ENCODE measurements around the gene CORO1C. TPM values are rescaled to one million over a fixed set of nuclear protein-coding genes. Genes with fewer than 3 reads are reported as not detected.

Gene CORO1C
- total RNA-seq, 1 donor, result 261 TPM

- peaks cover 47% of the 10 kb centered on the region for H3K36me3 ChIP-seq (ENCODE audit: insufficient read depth, low read length)
- TF ChIP-seq CTCF (IDR thresholded peaks at IDR 0.05; ENCODE audit: extremely low read depth, low read depth, low read length), result no peak
- no peak for DNase-seq (ENCODE audit: insufficient read length, low spot score, missing footprints)
- H2AFZ ChIP-seq (ENCODE audit: low read length), result no peak overlapping the region
- H3K79me2 ChIP-seq (ENCODE audit: insufficient read depth, low read length), result peaks cover 97% of the 10 kb centered on the region
- H3K27me3 ChIP-seq (ENCODE audit: insufficient read depth, low read length), result no peaks in the 10 kb centered on the region
- H3K27ac ChIP-seq (ENCODE audit: low read depth, low read length), result no peak overlapping the region
- H4K20me1 ChIP-seq (ENCODE audit: insufficient read depth, low read length), result peaks cover 16% of the 10 kb centered on the region
- no peak overlapping the region for H3K4me2 ChIP-seq (ENCODE audit: insufficient read depth, low read length)
- H3K4me3 ChIP-seq (ENCODE audit: insufficient read depth, low read length), result no peak overlapping the region
- H3K9me3 ChIP-seq (ENCODE audit: low read depth, low read length), result no peaks in the 10 kb centered on the region
- H3K4me1 ChIP-seq (ENCODE audit: insufficient read depth, low read length), result peaks cover 43% of the 10 kb centered on the region
Measured at GRCh38 chr12:108671110-108671509, 60.2 kb downstream of the CORO1C start.

GRCh38 chr12:108670066-108670631, 61.2 kb downstream of the CORO1C start:
- peak overlapping the region; percentile 25 for H3K27ac ChIP-seq (ENCODE audit: low read depth, low read length)

GRCh38 chr12:108668542-108668941, 62.8 kb downstream of the CORO1C start:
- Histone ChIP-seq H3K27ac (ENCODE audit: low read depth, low read length) (peak overlapping the region; percentile 71), H2AFZ (ENCODE audit: low read length) (no peak overlapping the region), H3K9me3 (ENCODE audit: low read depth, low read length) (no peaks in the 10 kb centered on the region), H4K20me1 (ENCODE audit: insufficient read depth, low read length) (peaks cover 27% of the 10 kb centered on the region), H3K4me1 (ENCODE audit: insufficient read depth, low read length) (peaks cover 64% of the 10 kb centered on the region), H3K27me3 (ENCODE audit: insufficient read depth, low read length) (no peaks in the 10 kb centered on the region), H3K4me3 (ENCODE audit: insufficient read depth, low read length) (no peak overlapping the region), H3K79me2 (ENCODE audit: insufficient read depth, low read length) (peaks cover 96% of the 10 kb centered on the region), H3K36me3 (ENCODE audit: insufficient read depth, low read length) (peaks cover 29% of the 10 kb centered on the region), H3K4me2 (ENCODE audit: insufficient read depth, low read length) (peak overlapping the region; percentile 17)
- DNase-seq (ENCODE audit: insufficient read length, low spot score, missing footprints), result no peak
- no peak for TF ChIP-seq CTCF (IDR thresholded peaks at IDR 0.05; ENCODE audit: extremely low read depth, low read depth, low read length)

More at GRCh38 chr12:108670066-108670631, 61.2 kb downstream of the CORO1C start:
- Histone ChIP-seq H3K9me3 (ENCODE audit: low read depth, low read length) (no peaks in the 10 kb centered on the region), H3K27me3 (ENCODE audit: insufficient read depth, low read length) (no peaks in the 10 kb centered on the region), H3K79me2 (ENCODE audit: insufficient read depth, low read length) (peaks cover 97% of the 10 kb centered on the region), H4K20me1 (ENCODE audit: insufficient read depth, low read length) (peaks cover 21% of the 10 kb centered on the region), H3K4me1 (ENCODE audit: insufficient read depth, low read length) (peaks cover 53% of the 10 kb centered on the region), H3K36me3 (ENCODE audit: insufficient read depth, low read length) (peaks cover 38% of the 10 kb centered on the region), H3K4me2 (ENCODE audit: insufficient read depth, low read length) (no peak overlapping the region), H2AFZ (ENCODE audit: low read length) (no peak overlapping the region), H3K4me3 (ENCODE audit: insufficient read depth, low read length) (no peak overlapping the region)
- DNase-seq (ENCODE audit: insufficient read length, low spot score, missing footprints), result no peak
- TF ChIP-seq CTCF (IDR thresholded peaks at IDR 0.05; ENCODE audit: extremely low read depth, low read depth, low read length), result no peak

- peak overlapping the region; percentile 71 for H3K27ac ChIP-seq (ENCODE audit: low read depth, low read length)
- no peaks in the 10 kb centered on the region for H3K9me3 ChIP-seq (ENCODE audit: low read depth, low read length)
- H3K36me3 ChIP-seq (ENCODE audit: insufficient read depth, low read length), result peaks cover 28% of the 10 kb centered on the region
- peak overlapping the region; percentile 17 for H3K4me2 ChIP-seq (ENCODE audit: insufficient read depth, low read length)
- peaks cover 27% of the 10 kb centered on the region for H4K20me1 ChIP-seq (ENCODE audit: insufficient read depth, low read length)
- no peak overlapping the region for H3K4me3 ChIP-seq (ENCODE audit: insufficient read depth, low read length)
- no peak for DNase-seq (ENCODE audit: insufficient read length, low spot score, missing footprints)
- peaks cover 64% of the 10 kb centered on the region for H3K4me1 ChIP-seq (ENCODE audit: insufficient read depth, low read length)
- no peak for TF ChIP-seq CTCF (IDR thresholded peaks at IDR 0.05; ENCODE audit: extremely low read depth, low read depth, low read length)
- H2AFZ ChIP-seq (ENCODE audit: low read length), result no peak overlapping the region
- H3K79me2 ChIP-seq (ENCODE audit: insufficient read depth, low read length), result peaks cover 96% of the 10 kb centered on the region
- H3K27me3 ChIP-seq (ENCODE audit: insufficient read depth, low read length), result no peaks in the 10 kb centered on the region
Measured at GRCh38 chr12:108668063-108668462, 63.3 kb downstream of the CORO1C start.

All from osteoblast (primary cell).